Placental epithelial cell (primary cell): ENCODE measurements around the gene IQCC. TPM values are rescaled to one million over a fixed set of nuclear protein-coding genes. Genes with fewer than 3 reads are reported as not detected.

Source experiments
- total RNA-seq: library from RNA; depleted of rRNA; stranded (reverse); fragments of >200 nt; gene quantifications from 2 replicates; pipeline ENCODE4 v1.2.3, GENCODE V29; 2012

IQCC gene
- total RNA-seq, result 0.54 and 0.79 TPM in 2 replicates

GRCh38 chr1:32205401-32206370 lies at the start of gene IQCC:
Gene IQCC, plus strand, starts transcription at chr1:32205671. Its CDS starts 11 bp downstream, at chr1:32205682.

GRCh38 chr1:32179443-32180185 lies 25.9 kb upstream of the IQCC start, which contains the start of gene TXLNA:
Gene TXLNA, plus strand, starts transcription at chr1:32179675. Its CDS starts 671 bp downstream, at chr1:32180346.

GRCh38 chr1:32200226-32201010 lies 5.1 kb upstream of the IQCC start, which contains the start of gene CCDC28B:
Gene CCDC28B, plus strand, starts transcription at chr1:32200595. Its CDS starts 1,341 bp downstream, at chr1:32201936.

GRCh38 chr1:32208891-32209328 lies 3.4 kb downstream of the IQCC start, which contains the start of gene DCDC2B:
Gene DCDC2B, plus strand, starts transcription at chr1:32209089. Its CDS starts 5 bp downstream, at chr1:32209094.

GRCh38 chr1:32221980-32222755 lies 16.7 kb downstream of the IQCC start, which contains the start of the genes EIF3I and TMEM234:
Gene EIF3I, plus strand, starts transcription at chr1:32222407. Its CDS starts 35 bp downstream, at chr1:32222442.
Gene TMEM234, minus strand, starts transcription at chr1:32222353. Its CDS starts 31 bp downstream, at chr1:32222322.

GRCh38 chr1:32246888-32247273 lies 41.4 kb downstream of the IQCC start, which contains the start of gene FAM167B:
Gene FAM167B, plus strand, starts transcription at chr1:32247222. Its CDS starts 200 bp downstream, at chr1:32247422.

GRCh38 chr1:32250893-32251716 lies 45.6 kb downstream of the IQCC start, which contains the start of gene LCK:
Gene LCK, plus strand, starts transcription at chr1:32251265. Its CDS starts 23,065 bp downstream, at chr1:32274330.

Other genes with a start within 250 kb of the IQCC start
- 49.5 and 52.6 TPM in 2 replicates for gene KHDRBS1, start 191.8 kb upstream of the IQCC start, total RNA-seq
- gene TMEM39B, start 132.7 kb upstream of the IQCC start, total RNA-seq, result 6.3 and 8.9 TPM in 2 replicates
- 40.0 and 65.5 TPM in 2 replicates for gene KPNA6, start 97.6 kb upstream of the IQCC start, total RNA-seq
- 53.4 and 62.5 TPM in 2 replicates for gene TXLNA, start 26.0 kb upstream of the IQCC start, total RNA-seq
- gene CCDC28B, start 5.1 kb upstream of the IQCC start, total RNA-seq, result 12.5 and 18.1 TPM in 2 replicates
- gene DCDC2B, start 3.4 kb downstream of the IQCC start, total RNA-seq, result not detected in 2 replicates
- 19.4 and 29.1 TPM in 2 replicates for gene TMEM234, start 16.7 kb downstream of the IQCC start, total RNA-seq
- gene EIF3I, start 16.7 kb downstream of the IQCC start, total RNA-seq, result 163 and 360 TPM in 2 replicates
- gene FAM167B, start 41.6 kb downstream of the IQCC start, total RNA-seq, result 1.2 TPM in 1 of 2 replicates, not detected in the other
- 1.2 and 2.4 TPM in 2 replicates for gene LCK, start 45.6 kb downstream of the IQCC start, total RNA-seq
- 72.1 and 80.5 TPM in 2 replicates for gene HDAC1, start 86.4 kb downstream of the IQCC start, total RNA-seq
- gene MARCKSL1, start 130.6 kb downstream of the IQCC start, total RNA-seq, result 11.0 and 43.6 TPM in 2 replicates
- gene FAM229A, start 156.8 kb downstream of the IQCC start, total RNA-seq, result 2.4 and 3.9 TPM in 2 replicates
- 0.39 TPM in 1 of 2 replicates, not detected in the other for gene TSSK3, start 156.9 kb downstream of the IQCC start, total RNA-seq
- gene BSDC1, start 188.8 kb downstream of the IQCC start, total RNA-seq, result 68.7 and 76.1 TPM in 2 replicates